Measurements from ENCODE around the gene SOWAHD. TPM values are rescaled to one million over a fixed set of nuclear protein-coding genes. Genes with fewer than 3 reads are reported as not detected.

Gene SOWAHD
- polyA plus RNA-seq, 3 donors, result 3.8 to 7.4 (median 4.0) TPM

DNA sequence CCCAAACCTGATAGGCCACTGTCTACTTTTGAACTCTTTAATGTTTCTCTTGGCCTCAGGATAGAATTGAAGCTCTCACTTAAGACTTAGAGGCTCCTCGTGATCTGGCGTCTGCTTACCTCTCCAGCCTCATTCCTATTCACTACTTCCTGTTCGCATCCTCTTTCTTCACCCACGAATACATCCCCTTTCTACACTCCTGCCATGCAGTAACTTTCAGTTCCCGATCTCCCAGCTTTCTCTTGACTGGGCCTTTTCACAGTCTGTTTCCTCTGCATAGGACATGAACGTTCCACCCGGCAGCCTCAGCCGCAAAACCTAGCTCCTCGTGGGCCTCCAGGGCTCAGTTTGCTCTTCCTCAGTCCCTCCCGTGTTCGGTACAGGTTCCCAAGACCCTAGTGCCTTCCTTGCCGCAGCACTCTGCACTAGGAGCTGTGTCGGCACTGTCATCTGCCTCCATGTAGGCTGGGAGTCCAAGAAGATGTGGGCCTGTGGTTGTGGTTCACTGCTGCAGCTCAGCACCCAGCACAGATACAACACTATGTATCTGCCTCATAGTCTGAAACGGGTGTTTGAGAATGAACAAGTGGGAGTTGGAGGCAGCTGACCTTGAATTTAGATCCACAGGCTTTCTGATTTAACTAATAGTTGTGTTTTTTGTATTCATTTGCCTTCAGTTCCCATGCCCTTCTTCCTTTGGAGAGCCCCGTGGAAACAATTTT, 17.3 kb downstream of the SOWAHD start:
- peak; percentile 59 to 82 (median 78) for DNase-seq
- peak overlapping the region; percentile 62 for H2AFZ ChIP-seq (ENCODE audit: insufficient read depth, low read depth, low read length, poor library complexity, severe bottlenecking)

DNA sequence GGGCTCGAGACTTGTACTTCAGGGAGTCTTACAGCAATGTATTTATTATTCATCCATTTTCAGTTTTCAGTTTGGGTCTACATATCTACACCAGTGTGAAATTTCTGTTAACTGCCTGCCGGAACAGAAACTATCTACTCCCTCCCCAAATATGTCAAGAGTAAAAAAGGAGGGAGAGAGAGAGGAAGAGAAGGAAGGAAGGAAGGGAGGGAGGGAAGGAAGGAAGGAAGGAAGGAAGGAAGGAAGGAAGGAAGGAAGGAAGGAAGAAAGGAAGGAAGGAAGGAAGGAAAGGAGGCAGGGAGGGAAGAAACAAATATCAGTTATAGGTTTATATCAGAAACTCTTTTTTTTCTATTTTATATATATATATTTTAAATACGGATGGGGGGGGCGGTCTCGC, 20.4 kb downstream of the SOWAHD start:
- H4K20me1 ChIP-seq (ENCODE audit: insufficient read depth, low read length), result peaks cover 3% of the 10 kb centered on the region
- no peaks in the 10 kb centered on the region for H3K27me3 ChIP-seq (ENCODE audit: control insufficient read depth in 2 of 2, insufficient read depth in 2 of 2, low read length in 2 of 2)
- H3K27ac ChIP-seq (ENCODE audit: low read depth in 1 of 2, low read length in 2 of 2), result no peak overlapping the region
- intact Hi-C loops (cut with micrococcal nuclease), result loop anchor here in 1 of 2 donors (10.0 kb wide), 1 partner anchor 174 kb away; the partner anchor contains the start of gene NKRF
- no peak for DNase-seq
- H2AFZ ChIP-seq (ENCODE audit: insufficient read depth, low read depth, low read length, poor library complexity, severe bottlenecking), result no peak overlapping the region
- H3K36me3 Mint-ChIP-seq, result peaks cover 4 to 5% of the 10 kb centered on the region in 2 donors
- no peak overlapping the region for H3K4me3 Mint-ChIP-seq
- H3K9me3 Mint-ChIP-seq, result peaks cover 0 to 5% (median 0%) of the 10 kb centered on the region in 7 donors
- TF ChIP-seq, protein P1, sequence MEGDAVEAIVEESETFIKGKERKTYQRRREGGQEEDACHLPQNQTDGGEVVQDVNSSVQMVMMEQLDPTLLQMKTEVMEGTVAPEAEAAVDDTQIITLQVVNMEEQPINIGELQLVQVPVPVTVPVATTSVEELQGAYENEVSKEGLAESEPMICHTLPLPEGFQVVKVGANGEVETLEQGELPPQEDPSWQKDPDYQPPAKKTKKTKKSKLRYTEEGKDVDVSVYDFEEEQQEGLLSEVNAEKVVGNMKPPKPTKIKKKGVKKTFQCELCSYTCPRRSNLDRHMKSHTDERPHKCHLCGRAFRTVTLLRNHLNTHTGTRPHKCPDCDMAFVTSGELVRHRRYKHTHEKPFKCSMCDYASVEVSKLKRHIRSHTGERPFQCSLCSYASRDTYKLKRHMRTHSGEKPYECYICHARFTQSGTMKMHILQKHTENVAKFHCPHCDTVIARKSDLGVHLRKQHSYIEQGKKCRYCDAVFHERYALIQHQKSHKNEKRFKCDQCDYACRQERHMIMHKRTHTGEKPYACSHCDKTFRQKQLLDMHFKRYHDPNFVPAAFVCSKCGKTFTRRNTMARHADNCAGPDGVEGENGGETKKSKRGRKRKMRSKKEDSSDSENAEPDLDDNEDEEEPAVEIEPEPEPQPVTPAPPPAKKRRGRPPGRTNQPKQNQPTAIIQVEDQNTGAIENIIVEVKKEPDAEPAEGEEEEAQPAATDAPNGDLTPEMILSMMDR (IDR thresholded peaks at IDR 0.05), result no peak
- peaks cover 0 to 2% (median 0%) of the 10 kb centered on the region in 3 donors for H3K27me3 Mint-ChIP-seq (ENCODE audit: low read depth in 3 of 3)
- no CpG with 5 or more reads among the region's 5 CpGs for WGBS (ENCODE audit: insufficient coverage)
- H3K4me1 Mint-ChIP-seq, result peaks cover 48% of the 10 kb centered on the region
- H3K4me1 ChIP-seq (ENCODE audit: control insufficient read depth in 1 of 2, insufficient read depth in 2 of 2, low read length in 2 of 2), result peaks cover 51 to 52% of the 10 kb centered on the region in 2 donors
- peaks cover 17% of the 10 kb centered on the region for H3K79me2 ChIP-seq (ENCODE audit: insufficient read depth, low read length)
- no peak overlapping the region for H3K4me2 ChIP-seq (replicated peaks; ENCODE audit: extremely low read depth, low read length, poor library complexity, severe bottlenecking)
- H3K9ac ChIP-seq (ENCODE audit: insufficient read depth, low read length, poor library complexity, severe bottlenecking), result no peak overlapping the region
- H3K36me3 ChIP-seq (replicated peaks in 1 of 2; ENCODE audit: control insufficient read depth in 1 of 2, insufficient read depth in 2 of 2, low read length in 2 of 2), result peaks cover 0 to 10% of the 10 kb centered on the region in 2 donors
- no peak overlapping the region for H3K4me3 ChIP-seq (replicated peaks in 1 of 3; ENCODE audit: low read depth in 2 of 3, low read length in 3 of 3)
- no peaks in the 10 kb centered on the region for H3K9me3 ChIP-seq (replicated peaks in 1 of 2; ENCODE audit: control insufficient read depth in 1 of 2, insufficient read depth in 1 of 2, low read length in 2 of 2)
- peak overlapping the region in 1 of 7 donors; percentile 33 for H3K27ac Mint-ChIP-seq

More for the DNA sequence above, 17.3 kb downstream of the SOWAHD start:
- peak overlapping the region; percentile 82 to 92 (median 90) for H3K27ac Mint-ChIP-seq
- Histone ChIP-seq H3K79me2 (ENCODE audit: insufficient read depth, low read length) (no peaks in the 10 kb centered on the region), H3K9ac (ENCODE audit: insufficient read depth, low read length, poor library complexity, severe bottlenecking) (no peak overlapping the region), H3K4me2 (replicated peaks; ENCODE audit: extremely low read depth, low read length, poor library complexity, severe bottlenecking) (peak overlapping the region; percentile 66), H3K9me3 (replicated peaks in 1 of 2; ENCODE audit: control insufficient read depth in 1 of 2, insufficient read depth in 1 of 2, low read length in 2 of 2) (no peaks in the 10 kb centered on the region), H3K4me1 (ENCODE audit: control insufficient read depth in 1 of 2, insufficient read depth in 2 of 2, low read length in 2 of 2) (peaks cover 34 to 35% of the 10 kb centered on the region in 2 donors), H3K36me3 (replicated peaks in 1 of 2; ENCODE audit: control insufficient read depth in 1 of 2, insufficient read depth in 2 of 2, low read length in 2 of 2) (peaks cover 0 to under 1% of the 10 kb centered on the region in 2 donors), H3K27ac (ENCODE audit: low read depth in 1 of 2, low read length in 2 of 2) (peak overlapping the region; percentile 83 to 85), H3K4me3 (replicated peaks in 1 of 3; ENCODE audit: low read depth in 2 of 3, low read length in 3 of 3) (peak overlapping the region in 1 of 3 experiments; percentile 59), H4K20me1 (ENCODE audit: insufficient read depth, low read length) (no peaks in the 10 kb centered on the region), H3K27me3 (ENCODE audit: control insufficient read depth in 2 of 2, insufficient read depth in 2 of 2, low read length in 2 of 2) (no peaks in the 10 kb centered on the region)
- intact Hi-C loops (cut with micrococcal nuclease), result loop anchor here in 1 of 2 donors (10.0 kb wide), 1 partner anchor 171 kb away; the partner anchor contains the start of gene NKRF
- peaks cover 37% of the 10 kb centered on the region for H3K4me1 Mint-ChIP-seq
- H3K4me3 Mint-ChIP-seq, result peak overlapping the region in 1 of 2 donors; percentile 78
- H3K36me3 Mint-ChIP-seq, result no peaks in the 10 kb centered on the region
- 5% methylated on average over 8 of the region's 15 CpGs for WGBS (ENCODE audit: insufficient coverage)
- H3K27me3 Mint-ChIP-seq (ENCODE audit: low read depth in 3 of 3), result peaks cover 0 to 3% (median 2%) of the 10 kb centered on the region in 3 donors
- TF ChIP-seq, protein P1 (IDR thresholded peaks at IDR 0.05), result no peak
- H3K9me3 Mint-ChIP-seq, result peaks cover 0 to 3% (median 0%) of the 10 kb centered on the region in 7 donors
